HEK293T (cell line): ENCODE results near the gene BIRC6.
"Not testable (repeated sequence)": the region's sequence is repeated elsewhere in the genome, so short reads cannot be mapped to it uniquely, and the experiment has no call there.

Source experiments
- ARNT ChIP-seq: fragments of 450-650 bp; IDR thresholded peaks from 2 replicates; pipeline ENCODE4 v1.6.1; 2017; ENCODE audit warnings: mild to moderate bottlenecking
- LEF1 ChIP-seq: fragments of 450-650 bp; IDR thresholded peaks from 2 replicates; pipeline ENCODE4 v1.6.1; 2017; ENCODE audit warnings: mild to moderate bottlenecking, borderline replicate concordance
- SP1 ChIP-seq: fragments of 450-650 bp; IDR thresholded peaks from 2 replicates; pipeline ENCODE4 v1.6.1; 2017

DNA sequence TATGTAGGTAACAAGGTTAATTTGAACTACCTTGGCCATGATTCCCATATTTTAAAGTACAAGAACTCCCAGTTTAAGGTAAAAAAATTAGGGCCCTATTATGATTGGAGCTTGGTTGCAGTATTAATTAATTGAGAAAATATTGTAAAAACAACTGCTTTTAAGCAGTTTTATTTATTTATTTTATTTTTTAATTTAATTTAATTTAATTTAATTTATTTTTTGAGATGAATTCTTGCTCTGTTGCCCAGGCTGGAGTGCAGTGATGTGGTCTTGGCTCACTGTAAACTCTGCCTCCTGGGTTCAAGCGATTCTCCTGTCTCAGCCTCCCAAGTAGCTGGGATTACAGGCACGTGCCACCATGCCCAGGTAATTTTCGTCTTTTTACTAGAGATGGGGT, 8.9 kb downstream of the BIRC6 start:
- TF ChIP-seq SP1, LEF1, ARNT: not testable (repeated sequence)
